Pancreas (tissue), 10 donors: ENCODE results near the gene OXNAD1. TPM values are rescaled to one million over a fixed set of nuclear protein-coding genes. Genes with fewer than 3 reads are reported as not detected.

ENCODE experiments used
- ATAC-seq, 4 donors: fragments of 200-7000 bp; cut with Tn5 transposase; one replicate each; pipeline versions ENCODE4 v1.8.0 to v1.9.1; 2020; ENCODE audit warnings: mild to moderate bottlenecking in 4 of 4, moderate library complexity in 4 of 4
- DNase-seq, 6 donors: peaks; one replicate each; pipeline ENCODE4 v3.0.0-alpha.2; 2020
- FAIRE-seq: peaks from 2 replicates; lab custom pipeline; 2012; peaks lifted over from hg19 to GRCh38; lab: Jason Lieb, UNC
- H3K27ac ChIP-seq, 4 donors: fragments of 200-600 bp; sonication (generic); 1 replicate in 3 of 4; 2 replicates in 1 of 4; pipeline versions ENCODE4 v1.5.0 to v1.8.0; 2020
- H3K27me3 ChIP-seq, 4 donors: fragments of 200-600 bp; one replicate each; pipeline ENCODE4 v1.8.0; 2021
- H3K36me3 ChIP-seq, 3 donors: fragments of 200-600 bp; sonication (generic) in 1 of 3; one replicate each; pipeline versions ENCODE4 v1.5.0 to v1.8.0; 2020 to 2021
- H3K4me1 ChIP-seq, 3 donors: fragments of 200-600 bp; one replicate each; pipeline ENCODE4 v1.8.0; 2021
- H3K4me3 ChIP-seq, 4 donors: fragments of 200-600 bp; sonication (generic) in 2 of 4; one replicate each; pipeline versions ENCODE4 v1.5.0 to v1.8.0; 2020 to 2021
- H3K9me3 ChIP-seq, 4 donors: fragments of 200-600 bp; one replicate each; pipeline ENCODE4 v1.8.0; 2021
- WGBS, 2 donors: extraction: QIAGEN DNeasy Blood & Tissue Kit; methylation state at CpG; one replicate each; pipeline ENCODE4 v1.1.7; 2013; 5-methylcytosine and 5-hydroxymethylcytosine counted together
- intact Hi-C, 3 donors: fragments of 100-400 bp; cut with DNase I; formaldehyde crosslinking; loops; one replicate each; pipeline versions ENCODE4 v1.11.1 to v1.14.2; 2022
- polyA plus RNA-seq, 2 donors: library from polyadenylated mRNA; stranded (reverse); fragments of 200-250 nt; gene quantifications; one replicate each; pipeline ENCODE4 v1.2.3, GENCODE V29; 2013
- total RNA-seq, 6 donors: library from RNA; stranded (reverse); fragmentation: NEBNext Ultra II Directional in 4 of 6; extraction: Animal tissue kit (Norgen Biotek cat#: 25700) in 4 of 6; gene quantifications; one replicate each; pipeline versions ENCODE4 v1.2.1 to v1.2.4, GENCODE V29; 2021 to 2023
- TF ChIP-seq, protein P1 (sequence below), 4 donors: fragments of 200-600 bp; sonication (generic) in 3 of 4; IDR thresholded peaks; one replicate each; pipeline versions ENCODE4 v1.5.0 to v1.8.0; 2021; ENCODE audit warnings: antibody characterized with exemption in 4 of 4
- donor health status: healthy with polysubstance abuse.
- donor health status: DM: no; HTN: no; CAD: no; lungs with moderate emphysema.
- donor health status: DM: no; HTN: no; CAD: no.
- donor health status: control.
- donor health status: control.
- donor health status: Bipolar disorder and iron deficiency.
- donor health status: DM: yes; HTN: yes; CAD: no.
- donor health status: DM: no; HTN: no; CAD: no.
- donor health status: DM: no; HTN: no; CAD: no.
- donor health status: DM: yes; HTN: yes; CAD: no.

OXNAD1 gene
- total and polyA plus RNA-seq, 8 donors, result 2.8 to 6.7 (median 4.0) TPM

DNA sequence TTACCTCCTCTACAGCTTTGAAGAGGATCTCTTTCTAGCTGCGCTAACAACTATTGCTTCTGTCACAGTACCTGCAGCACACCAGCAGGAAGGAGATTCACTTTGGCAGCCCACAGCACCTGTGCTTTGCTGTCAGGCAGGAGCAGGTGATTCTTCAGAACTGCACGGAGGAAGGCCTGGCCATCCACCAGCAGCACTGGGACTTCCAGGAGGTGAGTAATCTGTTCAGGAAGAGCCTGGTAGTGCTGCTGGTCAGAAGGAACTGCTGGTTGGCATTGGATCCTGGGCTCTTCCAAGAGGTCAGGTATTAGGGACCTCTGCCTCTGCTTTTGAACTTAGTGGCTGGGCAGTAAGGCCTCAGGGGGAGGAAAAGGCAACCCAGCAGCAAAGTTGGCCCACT lies 42.5 kb upstream of the OXNAD1 start:
- no peaks in the 10 kb centered on the region for H3K36me3 ChIP-seq

DNA sequence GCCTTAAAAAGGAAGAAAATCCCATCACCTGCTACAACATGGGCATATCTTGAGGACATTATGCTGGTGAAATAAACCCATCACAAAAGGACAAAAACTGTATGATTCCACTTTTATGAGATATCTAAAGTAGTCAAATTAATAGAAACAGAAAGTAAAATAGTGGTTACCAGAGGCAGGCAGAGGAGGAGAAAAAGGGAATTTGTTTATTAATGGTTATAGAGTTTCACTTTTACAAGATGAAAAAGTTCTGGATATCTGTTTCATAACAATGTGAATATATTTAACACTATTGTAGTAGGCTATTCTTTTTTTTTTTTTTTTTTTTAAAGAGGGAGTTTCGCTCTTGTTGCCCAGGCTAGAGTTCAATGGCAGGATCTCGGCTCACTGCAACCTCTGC lies 40.7 kb upstream of the OXNAD1 start:
- H3K4me3 ChIP-seq, result no peak overlapping the region
- intact Hi-C loops, result no loop called here
- DNase-seq (no peak), ATAC-seq (no peak), FAIRE-seq (no peak)
- no peaks in the 10 kb centered on the region for H3K4me1 ChIP-seq
- H3K27ac ChIP-seq, result no peak overlapping the region
- no peaks in the 10 kb centered on the region for H3K36me3 ChIP-seq
- TF ChIP-seq, protein P1, sequence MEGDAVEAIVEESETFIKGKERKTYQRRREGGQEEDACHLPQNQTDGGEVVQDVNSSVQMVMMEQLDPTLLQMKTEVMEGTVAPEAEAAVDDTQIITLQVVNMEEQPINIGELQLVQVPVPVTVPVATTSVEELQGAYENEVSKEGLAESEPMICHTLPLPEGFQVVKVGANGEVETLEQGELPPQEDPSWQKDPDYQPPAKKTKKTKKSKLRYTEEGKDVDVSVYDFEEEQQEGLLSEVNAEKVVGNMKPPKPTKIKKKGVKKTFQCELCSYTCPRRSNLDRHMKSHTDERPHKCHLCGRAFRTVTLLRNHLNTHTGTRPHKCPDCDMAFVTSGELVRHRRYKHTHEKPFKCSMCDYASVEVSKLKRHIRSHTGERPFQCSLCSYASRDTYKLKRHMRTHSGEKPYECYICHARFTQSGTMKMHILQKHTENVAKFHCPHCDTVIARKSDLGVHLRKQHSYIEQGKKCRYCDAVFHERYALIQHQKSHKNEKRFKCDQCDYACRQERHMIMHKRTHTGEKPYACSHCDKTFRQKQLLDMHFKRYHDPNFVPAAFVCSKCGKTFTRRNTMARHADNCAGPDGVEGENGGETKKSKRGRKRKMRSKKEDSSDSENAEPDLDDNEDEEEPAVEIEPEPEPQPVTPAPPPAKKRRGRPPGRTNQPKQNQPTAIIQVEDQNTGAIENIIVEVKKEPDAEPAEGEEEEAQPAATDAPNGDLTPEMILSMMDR (IDR thresholded peaks at IDR 0.05), result no peak
- 89 to 94% methylated on average over 2 of the region's 2 CpGs for WGBS, 2 donors
- H3K27me3 ChIP-seq, result no peaks in the 10 kb centered on the region
- H3K9me3 ChIP-seq, result no peaks in the 10 kb centered on the region

More for the DNA sequence above, 42.5 kb upstream of the OXNAD1 start:
- WGBS, 2 donors, result 89 to 100% methylated on average over 2 of the region's 2 CpGs
- H3K27ac ChIP-seq, result no peak overlapping the region
- intact Hi-C loops, result no loop called here
- FAIRE-seq (no peak), ATAC-seq (no peak), DNase-seq (no peak)
- no peaks in the 10 kb centered on the region for H3K9me3 ChIP-seq
- no peak overlapping the region for H3K4me3 ChIP-seq
- TF ChIP-seq, protein P1 (IDR thresholded peaks at IDR 0.05), result no peak
- peaks cover 0 to 4% (median 3%) of the 10 kb centered on the region in 3 donors for H3K4me1 ChIP-seq
- no peaks in the 10 kb centered on the region for H3K27me3 ChIP-seq

DNA sequence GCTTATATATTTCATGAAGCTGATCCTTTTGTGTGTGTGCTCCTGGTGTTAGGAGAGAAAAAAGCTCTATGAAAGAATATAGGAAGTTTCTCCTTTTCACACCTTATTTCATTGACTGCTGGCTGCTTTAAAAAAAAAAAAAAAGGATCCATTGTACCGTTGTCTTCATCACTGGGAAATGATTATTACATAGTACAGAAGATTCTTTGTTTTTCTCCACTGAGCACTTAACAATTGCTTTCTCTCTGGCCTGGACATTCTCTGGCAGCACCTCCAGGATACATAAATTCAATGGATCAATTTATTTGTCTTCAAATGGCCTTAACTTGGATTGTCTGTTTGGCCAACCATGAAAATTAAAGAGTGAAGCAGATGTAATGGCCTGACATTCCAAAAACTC lies 37.4 kb upstream of the OXNAD1 start:
- Histone ChIP-seq H3K4me1 (no peaks in the 10 kb centered on the region), H3K36me3 (no peaks in the 10 kb centered on the region), H3K27me3 (no peaks in the 10 kb centered on the region), H3K4me3 (no peak overlapping the region), H3K9me3 (no peaks in the 10 kb centered on the region), H3K27ac (no peak overlapping the region)
- ATAC-seq (no peak), DNase-seq (no peak), FAIRE-seq (no peak)
- intact Hi-C loops, result no loop called here
- 19 to 31% methylated on average over 1 of the region's 1 CpG for WGBS, 2 donors
- TF ChIP-seq, protein P1 (IDR thresholded peaks at IDR 0.05), result no peak

DNA sequence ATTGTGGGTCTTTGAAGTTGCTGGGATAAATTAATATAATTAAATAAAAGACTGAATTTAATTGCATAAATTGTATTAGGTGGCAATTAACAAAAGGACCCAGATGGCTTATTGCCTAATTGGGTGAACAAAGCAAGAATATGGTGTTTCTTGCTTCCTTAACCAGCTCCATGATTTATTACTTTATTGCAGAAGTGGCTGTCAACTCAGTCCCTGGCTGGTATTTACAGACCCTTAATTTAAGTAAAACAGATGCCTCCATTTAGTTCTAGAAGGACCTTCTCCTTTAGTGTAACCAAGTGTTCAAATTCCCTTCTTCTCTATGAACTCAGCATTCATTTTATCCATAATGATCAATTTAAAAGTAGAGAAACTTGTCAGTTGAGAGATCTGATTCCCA lies 35.3 kb upstream of the OXNAD1 start:
- H3K27ac ChIP-seq, result no peak overlapping the region
- intact Hi-C loops, result no loop called here
- FAIRE-seq (no peak), DNase-seq (no peak), ATAC-seq (no peak)
- H3K27me3 ChIP-seq, result no peaks in the 10 kb centered on the region
- H3K9me3 ChIP-seq, result no peaks in the 10 kb centered on the region
- H3K36me3 ChIP-seq, result no peaks in the 10 kb centered on the region
- H3K4me1 ChIP-seq, result no peaks in the 10 kb centered on the region
- TF ChIP-seq, protein P1 (IDR thresholded peaks at IDR 0.05), result no peak
- no peak overlapping the region for H3K4me3 ChIP-seq

DNA sequence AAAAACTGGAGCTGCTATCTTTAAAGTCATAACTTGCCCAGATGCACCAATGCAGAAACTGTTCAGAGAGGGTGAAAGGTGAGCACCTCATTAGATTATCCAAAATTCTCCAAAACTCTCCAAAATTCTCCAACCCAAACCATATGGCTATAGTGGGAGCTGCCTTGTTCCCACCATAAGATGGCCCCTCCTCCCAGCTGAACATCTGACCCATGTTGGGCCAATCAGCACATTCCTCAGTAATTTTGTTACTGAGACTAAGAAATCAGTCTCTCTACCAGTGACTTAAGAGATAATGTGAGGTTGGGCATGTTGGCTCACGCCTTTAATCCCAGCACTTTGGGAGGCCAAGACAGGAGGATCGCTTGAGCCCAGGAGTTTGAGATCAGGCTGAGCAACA lies 33.0 kb upstream of the OXNAD1 start:
- ATAC-seq (no peak), DNase-seq (no peak), FAIRE-seq (no peak)
- no peak overlapping the region for H3K27ac ChIP-seq
- no peaks in the 10 kb centered on the region for H3K36me3 ChIP-seq
- intact Hi-C loops, result no loop called here
- TF ChIP-seq, protein P1 (IDR thresholded peaks at IDR 0.05), result no peak
- no peaks in the 10 kb centered on the region for H3K4me1 ChIP-seq
- H3K27me3 ChIP-seq, result no peaks in the 10 kb centered on the region
- no peak overlapping the region for H3K4me3 ChIP-seq
- no peaks in the 10 kb centered on the region for H3K9me3 ChIP-seq
- 96 to 97% methylated on average over 2 of the region's 2 CpGs for WGBS, 2 donors
